ENCODE measurements around the gene C21orf91.

The C21orf91 gene

GRCh38 chr21:17799414-17800164 lies 19.6 kb downstream of the C21orf91 start:
- intact Hi-C loops (cut with DNase I): no loop called here
- no peak for DNase-seq

- DNase-seq: no peak
- intact Hi-C loops (cut with DNase I): no loop called here
Measured at GRCh38 chr21:17798796-17799195, 20.4 kb downstream of the C21orf91 start.

- intact Hi-C loops (cut with DNase I): no loop called here
- DNase-seq: no peak
Measured at GRCh38 chr21:17797967-17798366, 21.2 kb downstream of the C21orf91 start.

- intact Hi-C loops (cut with DNase I): no loop called here
- DNase-seq: no peak
Measured at GRCh38 chr21:17796503-17796902, 22.7 kb downstream of the C21orf91 start.

- no peak for DNase-seq
- intact Hi-C loops (cut with DNase I): no loop called here
Measured at GRCh38 chr21:17796037-17796403, 23.1 kb downstream of the C21orf91 start.

GRCh38 chr21:17795146-17796036 lies 23.8 kb downstream of the C21orf91 start:
- intact Hi-C loops (cut with DNase I): loop anchor here (2.0 kb wide), 1 partner anchor 23 kb away; the partner anchor contains the start of gene C21orf91
- DNase-seq: peak in 1 of 10 donors; percentile 40

- DNase-seq: no peak
- intact Hi-C loops (cut with DNase I): loop anchor here (2.0 kb wide), 1 partner anchor 24 kb away; the partner anchor contains the start of gene C21orf91
Measured at GRCh38 chr21:17794518-17795145, 24.5 kb downstream of the C21orf91 start.

GRCh38 chr21:17793246-17794123 lies 25.7 kb downstream of the C21orf91 start:
- intact Hi-C loops (cut with DNase I): loop anchor here (2.0 kb wide), 1 partner anchor 25 kb away; the partner anchor contains the start of gene C21orf91
- DNase-seq: no peak

GRCh38 chr21:17789656-17790055 lies 29.5 kb downstream of the C21orf91 start:
- no peak for DNase-seq
- intact Hi-C loops (cut with DNase I): no loop called here

GRCh38 chr21:17789069-17789468 lies 30.1 kb downstream of the C21orf91 start:
- intact Hi-C loops (cut with DNase I): no loop called here
- no peak for DNase-seq

GRCh38 chr21:17786851-17787181 lies 32.3 kb downstream of the C21orf91 start:
- intact Hi-C loops (cut with DNase I): no loop called here
- no peak for DNase-seq

- DNase-seq: no peak
- intact Hi-C loops (cut with DNase I): no loop called here
Measured at GRCh38 chr21:17786071-17786850, 32.9 kb downstream of the C21orf91 start.

- intact Hi-C loops (cut with DNase I): no loop called here
- DNase-seq: no peak
Measured at GRCh38 chr21:17785403-17785788, 33.8 kb downstream of the C21orf91 start.

GRCh38 chr21:17784604-17785402 lies 34.4 kb downstream of the C21orf91 start:
- no peak for DNase-seq
- intact Hi-C loops (cut with DNase I): no loop called here

GRCh38 chr21:17784180-17784598 lies 35.0 kb downstream of the C21orf91 start:
- intact Hi-C loops (cut with DNase I): no loop called here
- no peak for DNase-seq

GRCh38 chr21:17783481-17784179 lies 35.5 kb downstream of the C21orf91 start:
- intact Hi-C loops (cut with DNase I): no loop called here
- no peak for DNase-seq

GRCh38 chr21:17783003-17783402 lies 36.2 kb downstream of the C21orf91 start:
- no peak for DNase-seq
- intact Hi-C loops (cut with DNase I): no loop called here

- intact Hi-C loops (cut with DNase I): no loop called here
Measured at GRCh38 chr21:17782051-17782450, 37.1 kb downstream of the C21orf91 start.

More at GRCh38 chr21:17782051-17782450, 37.1 kb downstream of the C21orf91 start:
- no peak for DNase-seq
